Kidney tubule cell (primary cell): ENCODE results near the gene F10.

Source experiments
- DNase-seq: peaks from one replicate; pipeline ENCODE4 v3.0.0-alpha.2; 2018; ENCODE audit warnings: low spot score

F10 gene

GRCh38 chr13:113171250-113172125 lies 48.9 kb downstream of the F10 start:
- DNase-seq: peak; percentile 37

- no peak for DNase-seq
Measured at GRCh38 chr13:113172419-113172926, 49.9 kb downstream of the F10 start.

GRCh38 chr13:113176280-113176679 lies 53.7 kb downstream of the F10 start:
- no peak for DNase-seq

GRCh38 chr13:113176822-113177221 lies 54.2 kb downstream of the F10 start:
- DNase-seq: no peak

GRCh38 chr13:113178070-113178895 lies 55.7 kb downstream of the F10 start:
- peak; percentile 26 for DNase-seq

- DNase-seq: no peak
Measured at GRCh38 chr13:113178896-113179167, 56.2 kb downstream of the F10 start.

GRCh38 chr13:113179374-113180230 lies 57.0 kb downstream of the F10 start:
- DNase-seq: no peak

GRCh38 chr13:113182046-113182445 lies 59.4 kb downstream of the F10 start:
- no peak for DNase-seq

GRCh38 chr13:113183450-113184129 lies 61.0 kb downstream of the F10 start:
- no peak for DNase-seq

GRCh38 chr13:113184568-113185440 lies 62.2 kb downstream of the F10 start:
- no peak for DNase-seq

GRCh38 chr13:113186061-113186900 lies 63.7 kb downstream of the F10 start:
- no peak for DNase-seq

GRCh38 chr13:113187263-113187669 lies 64.7 kb downstream of the F10 start:
- peak; percentile 98 for DNase-seq

- no peak for DNase-seq
Measured at GRCh38 chr13:113187883-113188665, 65.5 kb downstream of the F10 start.

- DNase-seq: no peak
Measured at GRCh38 chr13:113190181-113190580, 67.6 kb downstream of the F10 start.

- DNase-seq: no peak
Measured at GRCh38 chr13:113192279-113192678, 69.7 kb downstream of the F10 start.

GRCh38 chr13:113192902-113193301 lies 70.3 kb downstream of the F10 start:
- DNase-seq: no peak

GRCh38 chr13:113195360-113195759 lies 72.8 kb downstream of the F10 start:
- DNase-seq: no peak

GRCh38 chr13:113196970-113197737 lies 74.6 kb downstream of the F10 start:
- DNase-seq: no peak
